Cardiac muscle cell (in vitro differentiated cells and primary cell): ENCODE data around the gene RDH16. TPM values are rescaled to one million over a fixed set of nuclear protein-coding genes. Genes with fewer than 3 reads are reported as not detected.

Source experiments
- DNase-seq, 2 donors: peaks; one replicate each; pipeline versions ENCODE4 v3.0.0 to v3.0.0-alpha.2; 2010 to 2017; ENCODE audit warnings: low read depth in 1 of 2, low spot score in 1 of 2
- H3K27ac ChIP-seq: fragments of 200-600 bp; sonication (generic); 2 replicates; pipeline ENCODE4 v1.5.1; 2016
- H3K27me3 ChIP-seq: fragments of 200-600 bp; sonication (generic); 2 replicates; pipeline ENCODE4 v1.6.0; 2016; ENCODE audit warnings: control low read depth
- H3K36me3 ChIP-seq: fragments of 200-600 bp; sonication (generic); 2 replicates; pipeline ENCODE4 v1.5.1; 2016; ENCODE audit warnings: control low read depth
- H3K4me1 ChIP-seq: fragments of 200-600 bp; sonication (generic); 2 replicates; pipeline ENCODE4 v1.8.1; 2017; ENCODE audit warnings: low read depth, mild to moderate bottlenecking, mixed run types
- H3K4me3 ChIP-seq: fragments of 200-600 bp; sonication (generic); 2 replicates; pipeline ENCODE4 v1.5.1; 2016; ENCODE audit warnings: mild to moderate bottlenecking
- H3K9me3 ChIP-seq: fragments of 200-600 bp; sonication (generic); 2 replicates; pipeline ENCODE4 v1.5.1; 2017; ENCODE audit warnings: low read depth, mild to moderate bottlenecking, control low read depth
- CTCF ChIP-seq: IDR thresholded peaks from 2 replicates; pipeline ENCODE4 v1.5.1; 2012; ENCODE audit warnings: low read depth, mild to moderate bottlenecking, low read length
- polyA plus RNA-seq: library from polyadenylated mRNA; unstranded; fragments of >200 nt; fragmentation: Nextera tagmentation; extraction: Ambion mirVana; gene quantifications from 2 replicates; pipeline ENCODE4 v1.2.1, GENCODE V29; 2016
- total RNA-seq: library from RNA; depleted of rRNA; stranded (reverse); fragments of >200 nt; gene quantifications from 2 replicates; pipeline ENCODE4 v1.2.3, GENCODE V29; 2016

The RDH16 gene
- total and polyA plus RNA-seq, 2 experiments from 2014 or later, result 0.92 to 2.6 TPM

DNA sequence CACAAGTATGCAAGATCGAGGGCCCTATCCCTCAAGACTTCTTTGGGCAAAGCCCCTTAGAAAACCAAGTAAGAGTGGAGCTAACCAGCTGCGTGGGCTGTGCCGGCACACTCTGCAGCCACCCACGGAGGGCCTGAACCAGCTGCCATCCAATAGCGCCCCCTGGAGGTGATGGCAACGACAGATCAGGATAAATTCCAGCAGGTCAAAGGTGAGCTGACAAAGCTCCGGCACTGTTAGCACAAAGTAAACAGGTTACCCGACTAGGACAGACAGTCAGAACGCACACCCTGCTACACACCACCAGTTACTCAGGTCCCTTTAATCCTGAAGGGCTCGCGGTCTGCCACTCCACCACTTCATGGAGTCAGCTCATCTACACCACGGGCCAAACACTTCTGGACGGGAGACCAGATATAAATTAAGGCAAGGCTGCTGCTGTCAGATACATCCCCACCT, 44.1 kb upstream of the RDH16 start:
- Histone ChIP-seq H3K9me3 (no peaks in the 10 kb centered on the region), H3K36me3 (peaks cover 19% of the 10 kb centered on the region), H3K4me1 (peaks cover 8% of the 10 kb centered on the region), H3K4me3 (no peak overlapping the region), H3K27me3 (no peaks in the 10 kb centered on the region), H3K27ac (no peak overlapping the region)
- TF ChIP-seq CTCF, result peak; percentile 81
- peak; percentile 77 to 81 for DNase-seq

DNA sequence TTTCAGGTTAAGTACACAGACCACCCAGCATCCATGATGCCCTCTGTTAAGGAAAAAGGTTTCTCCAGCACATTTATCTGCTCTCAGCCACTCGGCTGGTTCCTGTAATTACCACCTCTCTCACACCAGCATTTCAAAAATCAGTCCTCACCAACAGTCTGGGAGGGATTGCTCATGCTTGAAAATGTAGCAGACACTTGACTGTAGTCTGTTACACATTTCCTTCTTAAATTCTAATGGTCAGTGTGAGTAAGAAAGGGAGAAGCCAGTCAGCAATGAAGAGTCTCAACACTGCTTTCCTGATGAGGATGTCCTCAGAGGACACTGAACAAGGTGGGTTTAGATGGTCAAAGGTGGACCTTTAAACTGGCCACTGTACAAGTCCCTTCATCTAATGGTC, 43.0 kb upstream of the RDH16 start:
- peaks cover 19% of the 10 kb centered on the region for H3K36me3 ChIP-seq
- peaks cover 7% of the 10 kb centered on the region for H3K4me1 ChIP-seq
- no peaks in the 10 kb centered on the region for H3K27me3 ChIP-seq
- H3K27ac ChIP-seq, result no peak overlapping the region
- no peaks in the 10 kb centered on the region for H3K9me3 ChIP-seq
- DNase-seq, result no peak
- no peak for TF ChIP-seq CTCF
- H3K4me3 ChIP-seq, result no peak overlapping the region

DNA sequence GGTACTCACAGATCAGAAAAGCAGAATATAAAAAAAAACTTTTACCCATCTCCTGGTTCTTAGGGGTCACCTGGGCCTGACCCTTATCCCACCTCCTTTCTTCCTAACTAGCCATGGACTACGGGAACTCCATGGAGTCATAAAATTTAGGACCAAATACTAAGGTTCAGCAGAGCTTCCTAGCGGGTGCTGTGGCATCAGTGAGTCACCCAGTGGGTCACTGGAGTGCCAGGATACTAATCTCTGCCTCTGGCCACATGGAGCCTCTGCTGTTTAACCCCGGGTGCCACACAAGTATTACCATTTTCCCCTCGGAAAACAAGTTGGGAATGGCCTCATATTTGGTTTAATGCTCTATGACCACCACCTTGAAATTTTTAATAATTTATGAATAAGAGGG, 42.0 kb upstream of the RDH16 start:
- Histone ChIP-seq H3K27me3 (no peaks in the 10 kb centered on the region), H3K4me3 (no peak overlapping the region), H3K27ac (no peak overlapping the region), H3K36me3 (peaks cover 19% of the 10 kb centered on the region), H3K4me1 (peaks cover 3% of the 10 kb centered on the region), H3K9me3 (no peaks in the 10 kb centered on the region)
- no peak for TF ChIP-seq CTCF
- DNase-seq, result no peak

GRCh38 chr12:56998981-56999380, 41.6 kb upstream of the RDH16 start:
- Histone ChIP-seq H3K36me3 (peaks cover 19% of the 10 kb centered on the region), H3K27me3 (no peaks in the 10 kb centered on the region)
- TF ChIP-seq CTCF, result no peak

DNA sequence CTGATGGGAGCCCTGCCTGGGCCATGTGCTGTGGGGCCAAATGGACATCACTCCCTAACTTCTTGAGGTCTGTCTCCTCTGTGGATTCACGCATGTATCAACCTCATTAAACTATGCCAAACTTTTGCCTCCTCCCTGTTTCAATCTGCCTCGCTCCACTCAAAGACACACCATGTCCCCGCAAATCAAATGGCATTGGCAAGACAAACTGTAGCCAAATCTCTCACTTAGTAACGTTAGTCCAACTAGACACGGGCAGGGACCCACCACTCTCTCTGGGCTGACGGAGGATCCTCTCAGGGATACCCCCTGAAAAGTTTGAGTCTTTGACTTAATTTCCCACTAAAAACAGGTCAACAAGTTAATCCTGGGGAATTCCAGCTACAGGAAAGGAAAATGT, 40.9 kb upstream of the RDH16 start:
- DNase-seq, result no peak
- H3K27me3 ChIP-seq, result no peaks in the 10 kb centered on the region
- H3K9me3 ChIP-seq, result no peaks in the 10 kb centered on the region
- peaks cover 3% of the 10 kb centered on the region for H3K4me1 ChIP-seq
- no peak overlapping the region for H3K27ac ChIP-seq
- no peak overlapping the region for H3K4me3 ChIP-seq
- peaks cover 16% of the 10 kb centered on the region for H3K36me3 ChIP-seq
- no peak for TF ChIP-seq CTCF

More at GRCh38 chr12:56998981-56999380, 41.6 kb upstream of the RDH16 start:
- H3K27ac ChIP-seq, result no peak overlapping the region
- no peaks in the 10 kb centered on the region for H3K9me3 ChIP-seq
- H3K4me3 ChIP-seq, result no peak overlapping the region
- H3K4me1 ChIP-seq, result peaks cover 3% of the 10 kb centered on the region
- no peak for DNase-seq
